Measurements from ENCODE around the gene NUP107. TPM values are rescaled to one million over a fixed set of nuclear protein-coding genes. Genes with fewer than 3 reads are reported as not detected.

Gene NUP107
- total RNA-seq, 1 experiment from 2014 or later: 99.0 TPM

DNA sequence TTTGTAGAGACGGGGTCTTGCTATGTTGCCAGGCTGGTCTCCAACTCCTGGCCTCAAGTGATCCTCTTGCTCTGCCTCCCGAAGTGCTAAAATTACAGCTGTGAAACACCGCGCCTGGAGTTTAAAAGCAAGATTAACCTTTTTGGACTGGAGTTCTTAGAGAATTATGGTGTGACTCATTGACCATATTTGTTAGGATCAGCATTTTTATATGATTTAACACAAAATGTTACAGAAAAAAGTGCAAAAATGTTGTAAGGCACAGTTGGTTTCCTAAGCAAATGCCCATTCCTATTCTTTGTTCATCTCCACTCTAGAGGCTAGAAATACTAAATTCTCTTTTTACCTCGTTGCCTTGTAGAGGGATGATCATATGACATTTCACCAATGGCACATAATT is 86.8 kb downstream of the NUP107 start:
- Histone ChIP-seq H3K4me1 (ENCODE audit: control insufficient read depth in 1 of 2, insufficient read depth in 2 of 2, low read length in 2 of 2) (no peaks in the 10 kb centered on the region), H3K79me2 (ENCODE audit: insufficient read depth, low read length) (no peaks in the 10 kb centered on the region), H3K27ac (ENCODE audit: low read depth, low read length) (no peak overlapping the region), H3K9me2 (ENCODE audit: insufficient read depth) (no peaks in the 10 kb centered on the region), H3K4me3 (replicated peaks in 1 of 2; ENCODE audit: low read depth in 1 of 2, low read length in 2 of 2) (no peak overlapping the region), H4K20me1 (ENCODE audit: insufficient read depth) (no peaks in the 10 kb centered on the region), H2AFZ (ENCODE audit: low read depth, low read length, poor library complexity, severe bottlenecking) (no peak overlapping the region), H3K9me3 (ENCODE audit: control insufficient read depth in 1 of 2, insufficient read depth in 1 of 2, low read depth in 1 of 2, low read length in 2 of 2) (no peaks in the 10 kb centered on the region), H3K27me3 (ENCODE audit: insufficient read depth, low read length) (no peaks in the 10 kb centered on the region), H3K9ac (ENCODE audit: low read length) (no peak overlapping the region), H3K4me2 (ENCODE audit: low read length) (no peak overlapping the region), H3K36me3 (ENCODE audit: control insufficient read depth in 1 of 2, insufficient read depth in 2 of 2, low read length in 2 of 2) (no peaks in the 10 kb centered on the region)
- ChIA-PET POLR2A (no interaction called here), CTCF (no interaction called here), RAD21 (ENCODE audit: low non-redundant PET in 1 of 2, low total read pairs in 2 of 2, uncharacterized antibody in 2 of 2, unreplicated experiment in 2 of 2) (no interaction called here)
- DNase-seq (ENCODE audit: low read depth, low spot score) (no peak), ATAC-seq (no peak)
- intact Hi-C loops (cut with micrococcal nuclease): no loop called here
- TF ChIP-seq ZBTB33 (IDR thresholded peaks at IDR 0.05; ENCODE audit: extremely low read depth, insufficient replicate concordance, low read length): no peak
- TF ChIP-seq SRF (IDR thresholded peaks at IDR 0.05; ENCODE audit: low read depth): no peak
- no peak for TF ChIP-seq POLR2AphosphoS5 (IDR thresholded peaks at IDR 0.05; ENCODE audit: low read depth, low read length)
- no peak for TF ChIP-seq ELF1 (IDR thresholded peaks at IDR 0.05; ENCODE audit: borderline replicate concordance, low read depth)
- no TSS peak for BruUV-seq (replicated peaks)

DNA sequence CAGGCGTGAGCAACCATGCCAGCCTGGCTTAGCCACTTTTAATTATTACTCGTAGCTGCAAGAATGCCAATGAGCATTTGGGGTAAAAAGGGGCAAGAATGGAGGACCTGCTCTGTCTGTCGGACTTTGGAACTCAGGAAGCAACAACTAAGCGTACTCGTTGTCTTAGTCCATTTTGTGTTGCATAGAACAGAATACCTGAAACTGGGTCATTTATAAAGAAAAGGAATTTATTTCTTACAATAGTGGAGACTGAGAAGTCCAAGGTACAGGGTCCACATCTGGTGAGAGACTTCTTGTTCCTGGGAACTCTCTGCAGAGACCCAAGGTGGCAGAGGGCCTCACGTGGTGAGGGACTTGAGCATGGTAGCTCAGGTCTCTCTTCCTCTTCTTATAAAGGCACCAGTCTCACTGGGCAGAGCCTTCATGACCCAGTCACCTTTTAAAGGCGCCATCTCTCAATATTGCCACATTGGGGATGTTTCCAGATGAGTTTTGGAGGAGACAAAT is 88.4 kb downstream of the NUP107 start:
- Histone ChIP-seq H3K9me3 (ENCODE audit: control insufficient read depth in 1 of 2, insufficient read depth in 1 of 2, low read depth in 1 of 2, low read length in 2 of 2) (no peaks in the 10 kb centered on the region), H3K79me2 (ENCODE audit: insufficient read depth, low read length) (no peaks in the 10 kb centered on the region), H3K9me2 (ENCODE audit: insufficient read depth) (no peaks in the 10 kb centered on the region), H2AFZ (ENCODE audit: low read depth, low read length, poor library complexity, severe bottlenecking) (no peak overlapping the region), H3K27ac (ENCODE audit: low read depth, low read length) (no peak overlapping the region), H3K4me2 (ENCODE audit: low read length) (no peak overlapping the region), H3K4me3 (replicated peaks in 1 of 2; ENCODE audit: low read depth in 1 of 2, low read length in 2 of 2) (no peak overlapping the region), H3K27me3 (ENCODE audit: insufficient read depth, low read length) (no peaks in the 10 kb centered on the region), H3K9ac (ENCODE audit: low read length) (no peak overlapping the region), H3K4me1 (ENCODE audit: control insufficient read depth in 1 of 2, insufficient read depth in 2 of 2, low read length in 2 of 2) (no peaks in the 10 kb centered on the region), H4K20me1 (ENCODE audit: insufficient read depth) (no peaks in the 10 kb centered on the region), H3K36me3 (ENCODE audit: control insufficient read depth in 1 of 2, insufficient read depth in 2 of 2, low read length in 2 of 2) (no peaks in the 10 kb centered on the region)
- no TSS peak for BruUV-seq (replicated peaks)
- ATAC-seq (no peak), DNase-seq (ENCODE audit: low read depth, low spot score) (no peak)
- RAD21 ChIA-PET (ENCODE audit: low non-redundant PET in 1 of 2, low total read pairs in 2 of 2, uncharacterized antibody in 2 of 2, unreplicated experiment in 2 of 2): no interaction called here
- POLR2A ChIA-PET: no interaction called here
- no peak for TF ChIP-seq EZH2phosphoT487 (IDR thresholded peaks at IDR 0.05; ENCODE audit: borderline replicate concordance)
- TF ChIP-seq FOSL1 (IDR thresholded peaks at IDR 0.05; ENCODE audit: low read depth): no peak
- intact Hi-C loops (cut with micrococcal nuclease): no loop called here
- CTCF ChIA-PET: no interaction called here
